ENCODE data around the gene IHH. TPM values are rescaled to one million over a fixed set of nuclear protein-coding genes. Genes with fewer than 3 reads are reported as not detected.
A peak's percentile ranks its signal among the peaks of the same experiment; 100 is the strongest.

IHH gene
- total and polyA plus RNA-seq, 2 experiments from 2014 or later: 23.0 to 36.3 TPM

GRCh38 chr2:219065484-219065883 is 4.8 kb upstream of the IHH start:
- peak overlapping the region; percentile 44 for H3K27ac ChIP-seq
- H3K79me2 ChIP-seq: no peaks in the 10 kb centered on the region
- no peak overlapping the region for H3K4me3 ChIP-seq
- no peaks in the 10 kb centered on the region for H3K36me3 ChIP-seq (replicated peaks; ENCODE audit: insufficient read depth, low read depth)
- 42% methylated on average over 1 of the region's 1 CpG for WGBS (ENCODE audit: low lambda C conversion rate, missing lambda C conversion rate)
- no peaks in the 10 kb centered on the region for H4K20me1 ChIP-seq (ENCODE audit: insufficient read depth, poor library complexity, severe bottlenecking)
- H3K27me3 ChIP-seq: peaks cover 36% of the 10 kb centered on the region
- H3K9me2 ChIP-seq (replicated peaks; ENCODE audit: insufficient read depth): no peaks in the 10 kb centered on the region
- H3K4me1 ChIP-seq (ENCODE audit: insufficient read depth): peaks cover 6% of the 10 kb centered on the region
- H3K9me3 ChIP-seq (ENCODE audit: low read depth): no peaks in the 10 kb centered on the region
- TF ChIP-seq CTCF (IDR thresholded peaks at IDR 0.05; ENCODE audit: poor library complexity): no peak
- TF ChIP-seq EZH2phosphoT487 (IDR thresholded peaks at IDR 0.05; ENCODE audit: low read depth, severe bottlenecking, unreplicated experiment): no peak
- TF ChIP-seq EZH2 (IDR thresholded peaks at IDR 0.05; ENCODE audit: borderline replicate concordance): no peak
- no peak for DNase-seq (ENCODE audit: low spot score)
- H3K4me2 ChIP-seq: peak overlapping the region; percentile 21
- no peak overlapping the region for H2AFZ ChIP-seq

- Histone ChIP-seq H4K20me1 (ENCODE audit: insufficient read depth, poor library complexity, severe bottlenecking) (peaks cover 19% of the 10 kb centered on the region), H3K79me2 (peaks cover 17% of the 10 kb centered on the region), H3K4me2 (no peak overlapping the region), H3K9me3 (ENCODE audit: low read depth) (no peaks in the 10 kb centered on the region), H2AFZ (no peak overlapping the region), H3K4me1 (ENCODE audit: insufficient read depth) (peaks cover 6% of the 10 kb centered on the region), H3K27me3 (peaks cover 67% of the 10 kb centered on the region), H3K27ac (no peak overlapping the region), H3K36me3 (replicated peaks; ENCODE audit: insufficient read depth, low read depth) (no peaks in the 10 kb centered on the region), H3K4me3 (no peak overlapping the region), H3K9me2 (replicated peaks; ENCODE audit: insufficient read depth) (no peaks in the 10 kb centered on the region)
- 81% methylated on average over 6 of the region's 6 CpGs for WGBS (ENCODE audit: low lambda C conversion rate, missing lambda C conversion rate)
- TF ChIP-seq EZH2 (IDR thresholded peaks at IDR 0.05; ENCODE audit: borderline replicate concordance): no peak
- TF ChIP-seq CTCF (IDR thresholded peaks at IDR 0.05; ENCODE audit: poor library complexity): no peak
- TF ChIP-seq EZH2phosphoT487 (IDR thresholded peaks at IDR 0.05; ENCODE audit: low read depth, severe bottlenecking, unreplicated experiment): no peak
- no peak for DNase-seq (ENCODE audit: low spot score)
Observed at GRCh38 chr2:219062081-219062480, 1.4 kb upstream of the IHH start.

- H3K79me2 ChIP-seq: peaks cover 17% of the 10 kb centered on the region
- peaks cover 77% of the 10 kb centered on the region for H3K27me3 ChIP-seq
- peak overlapping the region; percentile 76 for H3K4me2 ChIP-seq
- H3K9me3 ChIP-seq (ENCODE audit: low read depth): no peaks in the 10 kb centered on the region
- no peaks in the 10 kb centered on the region for H3K36me3 ChIP-seq (replicated peaks; ENCODE audit: insufficient read depth, low read depth)
- no peak overlapping the region for H2AFZ ChIP-seq
- peak overlapping the region; percentile 72 for H3K4me3 ChIP-seq
- peak; percentile 45 for DNase-seq (ENCODE audit: low spot score)
- TF ChIP-seq EZH2 (IDR thresholded peaks at IDR 0.05; ENCODE audit: borderline replicate concordance): peak; percentile 78
- TF ChIP-seq EZH2phosphoT487 (IDR thresholded peaks at IDR 0.05; ENCODE audit: low read depth, severe bottlenecking, unreplicated experiment): peak; percentile 17
- TF ChIP-seq CTCF (IDR thresholded peaks at IDR 0.05; ENCODE audit: poor library complexity): no peak
- peaks cover 31% of the 10 kb centered on the region for H4K20me1 ChIP-seq (ENCODE audit: insufficient read depth, poor library complexity, severe bottlenecking)
- no peaks in the 10 kb centered on the region for H3K4me1 ChIP-seq (ENCODE audit: insufficient read depth)
- no peaks in the 10 kb centered on the region for H3K9me2 ChIP-seq (replicated peaks; ENCODE audit: insufficient read depth)
- peak overlapping the region; percentile 61 for H3K27ac ChIP-seq
- WGBS (ENCODE audit: low lambda C conversion rate, missing lambda C conversion rate): 7% methylated on average over 50 of the region's 81 CpGs
Observed at GRCh38 chr2:219059725-219060682, 717 bp downstream of the IHH start.
